Mucosa of gallbladder (tissue), 1 donor: ENCODE measurements around the gene FOXC2. TPM values are rescaled to one million over a fixed set of nuclear protein-coding genes. Genes with fewer than 3 reads are reported as not detected.

Experiments used
- DNase-seq: peaks from one replicate; pipeline ENCODE4 v3.0.0-alpha.2; 2020; ENCODE audit warnings: low spot score
- total RNA-seq: library from RNA; stranded (reverse); gene quantifications from one replicate; pipeline ENCODE4 v1.2.1, GENCODE V29; 2021
- donor health status: DM: no; HTN: no; CAD: no.

Gene FOXC2
- total RNA-seq, 1 donor from 2014 or later, result 0.92 TPM

DNA sequence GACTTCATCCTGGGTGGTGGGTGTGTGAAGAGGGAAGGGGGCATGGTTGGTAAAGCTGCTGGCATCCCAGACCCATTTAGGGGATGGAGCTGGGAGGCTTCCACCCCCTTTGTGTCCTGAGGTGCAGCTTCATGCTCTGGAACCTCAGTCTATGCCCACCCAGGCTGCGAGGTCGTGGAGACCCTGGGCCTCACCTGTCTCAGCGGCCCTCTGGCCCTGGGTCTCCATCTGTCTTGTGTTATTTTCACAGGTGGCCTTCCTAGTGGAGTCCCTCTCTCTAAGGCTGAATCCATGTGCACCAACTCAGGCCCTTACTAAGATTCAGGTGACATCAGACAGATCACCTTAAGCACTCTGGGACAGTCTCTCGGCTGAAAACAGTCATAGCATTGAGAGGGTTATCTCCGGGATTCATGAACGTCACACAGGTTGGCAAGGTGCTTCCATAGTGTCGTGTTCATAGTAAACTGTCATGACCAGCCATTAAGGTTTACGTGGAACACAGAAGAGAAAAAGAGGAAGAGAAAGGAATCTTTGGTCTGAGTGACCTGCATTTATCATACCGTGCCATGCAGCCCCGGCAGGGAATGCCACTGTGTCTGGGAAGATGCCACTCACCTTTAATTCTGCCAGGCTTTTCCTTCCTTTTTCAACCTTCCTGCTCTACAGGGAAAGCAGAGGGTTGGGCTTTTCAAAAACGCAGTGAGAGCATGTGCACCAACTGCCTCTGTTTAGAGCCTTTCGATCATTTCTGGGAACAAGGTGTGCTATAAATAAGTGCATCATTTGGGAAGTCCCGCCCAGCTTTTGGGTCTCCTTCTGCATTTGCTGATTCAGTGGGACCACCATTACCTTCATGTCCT, 7.2 kb downstream of the FOXC2 start:
- no peak for DNase-seq

DNA sequence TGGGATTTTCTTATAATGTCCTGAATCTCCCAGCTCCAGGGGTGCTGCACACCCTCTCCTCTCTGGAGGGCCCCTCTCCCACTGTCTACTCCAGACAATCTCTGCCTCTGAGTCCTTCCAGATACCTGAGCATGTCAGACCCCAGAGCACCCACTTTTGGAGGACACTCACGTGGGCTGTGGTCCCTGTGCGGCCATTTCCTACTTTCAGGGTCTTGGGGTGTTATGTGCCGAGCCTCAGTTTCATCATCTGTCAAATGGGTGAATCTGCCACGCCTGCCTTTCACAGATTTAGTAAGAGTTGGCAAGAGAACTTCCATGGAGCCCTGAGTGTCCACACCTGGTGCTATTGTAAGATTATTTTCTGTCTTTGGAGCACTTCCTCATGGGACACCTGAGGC, 8.0 kb downstream of the FOXC2 start:
- DNase-seq, result no peak

DNA sequence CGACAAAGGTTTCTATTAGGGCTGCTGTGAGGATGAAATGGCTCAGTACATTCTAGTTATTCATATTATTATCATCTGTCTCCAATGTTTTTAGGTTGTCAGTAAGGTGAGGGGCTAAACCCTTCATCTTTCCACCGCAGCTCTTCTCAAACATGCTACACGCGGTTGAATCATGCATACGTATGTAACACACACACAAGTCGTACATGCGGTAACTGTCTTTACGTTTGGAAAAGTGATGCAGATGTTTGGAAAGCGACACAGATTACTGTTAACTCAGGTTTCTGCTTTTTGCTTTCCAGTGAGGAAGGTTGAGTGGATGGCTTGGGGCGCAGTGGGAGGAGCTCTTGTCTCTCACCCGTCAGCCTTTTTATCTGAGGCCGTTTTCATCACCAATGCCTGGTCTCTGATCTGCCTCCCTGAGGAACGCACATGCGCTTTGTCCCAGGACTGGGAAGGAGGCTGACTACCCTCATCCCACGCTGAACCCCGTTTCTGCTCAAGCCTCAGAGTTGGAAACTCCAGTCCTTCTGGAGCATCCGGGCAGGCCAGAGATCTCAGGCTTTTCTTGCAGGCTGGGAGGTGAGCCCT, 8.6 kb downstream of the FOXC2 start:
- no peak for DNase-seq

DNA sequence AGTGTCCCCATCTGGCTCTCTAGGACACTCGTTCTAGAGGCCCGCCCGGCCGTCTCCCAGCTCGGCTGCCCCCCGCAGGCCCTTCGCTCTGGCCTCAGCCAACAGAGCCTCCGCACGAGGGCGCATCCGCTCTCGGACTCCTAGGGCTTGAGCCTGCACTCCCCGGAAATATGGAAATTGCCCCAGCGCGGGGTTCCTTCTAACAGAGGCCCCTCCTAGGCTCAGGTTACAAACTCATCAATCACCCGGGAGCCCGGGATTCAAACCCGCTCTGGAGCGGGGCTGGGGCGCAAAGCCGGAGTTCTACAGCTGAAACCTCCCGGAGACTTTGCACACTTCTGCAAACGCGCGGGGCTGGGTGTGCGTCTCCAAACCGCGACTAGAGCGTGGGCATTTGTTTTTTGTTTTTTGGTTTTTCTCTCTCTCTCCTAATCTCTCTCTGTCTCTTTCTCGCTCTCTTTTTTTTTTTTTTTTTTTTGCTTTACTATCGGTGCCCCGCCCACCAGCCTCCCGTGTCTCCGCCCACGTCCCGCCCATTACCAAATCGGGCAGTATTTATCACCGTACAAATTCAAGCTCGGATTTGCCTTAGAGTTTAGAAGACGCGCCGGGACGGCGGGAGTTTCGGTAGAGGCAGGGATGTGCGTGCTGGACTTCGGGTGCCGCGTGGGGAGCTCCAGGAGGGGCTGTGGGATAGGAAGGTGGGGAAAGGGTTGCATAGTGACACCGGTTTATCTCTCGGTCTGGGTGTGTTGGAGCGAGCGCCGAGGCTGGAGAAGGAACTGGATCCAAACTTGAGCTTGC, 9.3 kb downstream of the FOXC2 start:
- DNase-seq, result peak; percentile 85

DNA sequence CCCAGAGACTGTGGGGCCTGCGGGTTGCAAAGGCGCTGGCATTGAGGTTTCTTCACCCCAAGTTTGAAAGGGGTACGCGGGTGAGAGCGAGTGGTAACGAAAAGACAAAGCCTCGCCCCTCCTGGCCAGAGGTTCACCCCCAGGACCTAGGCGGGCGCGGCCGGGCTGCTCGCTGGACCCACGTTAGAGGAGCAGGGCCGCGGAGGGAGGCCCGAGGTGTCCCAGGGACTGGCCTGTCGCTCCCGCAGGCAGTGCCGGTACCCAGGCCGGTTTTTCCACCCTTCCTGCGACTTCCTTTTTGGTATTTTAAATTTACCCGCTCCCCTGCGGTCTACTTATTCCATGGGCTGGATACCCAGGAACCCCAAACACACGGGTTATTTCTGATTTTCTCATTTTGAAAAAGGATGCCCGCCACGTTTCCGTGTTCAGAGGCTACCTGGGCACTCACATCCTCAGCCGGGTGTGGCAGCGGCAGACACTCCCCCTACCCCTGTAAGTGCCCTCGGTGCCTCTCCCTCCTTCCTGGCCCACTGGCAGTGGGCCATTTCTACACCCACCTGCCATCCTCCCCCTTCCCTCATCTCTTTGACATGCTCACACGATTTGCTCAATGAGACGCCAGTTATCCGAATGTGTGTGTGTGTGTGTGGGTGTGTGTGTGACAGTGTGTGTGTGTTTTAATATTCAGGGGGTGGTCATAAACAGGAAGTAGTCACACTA, 10.1 kb downstream of the FOXC2 start:
- DNase-seq, result no peak

DNA sequence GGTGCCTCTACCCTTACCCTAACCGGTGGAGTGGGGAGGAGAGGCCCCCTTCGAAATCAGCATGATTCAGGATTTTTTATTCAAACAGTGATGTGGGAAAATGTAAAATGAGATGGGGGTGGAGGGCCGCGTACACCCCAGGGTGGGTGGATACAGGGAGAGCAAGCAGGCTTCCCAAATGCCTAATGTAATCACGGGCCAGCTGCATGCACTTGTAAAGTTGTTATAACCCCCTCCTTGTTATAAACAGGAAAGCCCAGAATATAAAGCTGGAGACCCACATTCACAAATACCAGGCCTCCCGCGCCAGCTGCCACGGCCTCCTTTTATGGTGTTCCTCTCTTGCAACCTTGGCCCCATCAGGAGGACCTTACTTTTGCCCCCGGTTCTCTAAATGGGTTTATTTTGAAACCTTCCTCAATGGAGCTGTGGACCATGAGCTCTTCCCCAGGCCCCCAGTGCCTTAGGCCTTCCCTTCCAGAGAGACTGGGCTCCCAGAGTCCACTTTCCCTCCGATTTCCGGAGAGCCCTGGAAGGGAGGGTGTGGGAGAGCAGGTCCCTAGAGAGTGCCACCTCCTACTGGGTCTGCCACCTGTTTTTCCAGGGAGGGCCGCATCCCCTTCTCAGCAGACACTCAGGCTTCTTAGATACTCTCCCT, 10.8 kb downstream of the FOXC2 start:
- no peak for DNase-seq

DNA sequence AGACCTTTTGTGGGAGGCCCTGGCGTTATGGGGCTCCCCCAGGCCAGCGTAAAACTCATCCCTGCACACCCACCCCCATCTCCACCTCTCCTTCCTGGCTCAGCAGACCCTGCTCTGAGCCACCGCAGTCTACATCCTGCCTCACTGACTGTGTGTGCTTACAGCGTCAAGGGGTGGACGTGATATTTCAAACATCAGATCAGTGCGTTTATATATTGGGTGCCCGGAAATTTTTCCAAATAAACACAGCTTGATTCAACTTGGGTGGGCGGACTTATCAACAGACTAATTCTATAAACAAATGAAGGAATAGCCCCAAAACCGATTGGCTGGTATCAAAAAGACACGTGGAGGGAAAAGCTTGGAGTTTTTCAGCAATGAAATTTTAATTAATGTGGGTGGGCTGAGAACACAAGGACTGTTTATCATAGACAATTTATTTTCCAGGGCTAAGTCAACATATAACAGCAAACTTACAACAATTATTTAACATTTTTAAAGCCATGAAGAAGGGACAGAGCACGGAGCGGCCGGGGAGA, 11.5 kb downstream of the FOXC2 start, which contains the start of gene FOXL1:
Gene FOXL1, plus strand, starts transcription at position 489 of the 539 bp plus-strand sequence. CDS start 175 bp downstream, outside the sequence.
- peak; percentile 47 for DNase-seq

DNA sequence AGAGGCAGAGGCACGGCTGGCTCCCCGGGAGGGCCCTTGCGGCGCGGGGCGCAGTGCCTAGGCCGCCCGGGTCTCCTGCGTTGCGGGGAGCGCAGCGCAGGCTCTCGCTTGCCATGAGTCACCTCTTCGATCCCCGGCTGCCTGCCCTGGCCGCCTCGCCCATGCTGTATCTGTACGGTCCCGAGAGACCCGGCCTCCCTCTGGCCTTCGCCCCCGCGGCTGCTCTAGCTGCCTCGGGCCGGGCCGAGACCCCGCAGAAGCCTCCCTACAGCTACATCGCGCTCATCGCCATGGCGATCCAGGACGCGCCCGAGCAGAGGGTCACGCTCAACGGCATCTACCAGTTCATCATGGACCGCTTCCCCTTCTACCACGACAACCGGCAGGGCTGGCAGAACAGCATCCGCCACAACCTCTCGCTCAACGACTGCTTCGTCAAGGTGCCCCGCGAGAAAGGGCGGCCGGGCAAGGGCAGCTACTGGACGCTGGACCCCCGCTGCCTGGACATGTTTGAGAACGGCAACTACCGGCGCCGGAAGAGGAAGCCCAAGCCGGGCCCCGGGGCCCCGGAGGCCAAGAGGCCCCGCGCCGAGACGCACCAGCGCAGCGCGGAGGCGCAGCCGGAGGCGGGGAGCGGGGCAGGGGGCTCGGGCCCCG, 12.1 kb downstream of the FOXC2 start:
- DNase-seq, result peak; percentile 46

DNA sequence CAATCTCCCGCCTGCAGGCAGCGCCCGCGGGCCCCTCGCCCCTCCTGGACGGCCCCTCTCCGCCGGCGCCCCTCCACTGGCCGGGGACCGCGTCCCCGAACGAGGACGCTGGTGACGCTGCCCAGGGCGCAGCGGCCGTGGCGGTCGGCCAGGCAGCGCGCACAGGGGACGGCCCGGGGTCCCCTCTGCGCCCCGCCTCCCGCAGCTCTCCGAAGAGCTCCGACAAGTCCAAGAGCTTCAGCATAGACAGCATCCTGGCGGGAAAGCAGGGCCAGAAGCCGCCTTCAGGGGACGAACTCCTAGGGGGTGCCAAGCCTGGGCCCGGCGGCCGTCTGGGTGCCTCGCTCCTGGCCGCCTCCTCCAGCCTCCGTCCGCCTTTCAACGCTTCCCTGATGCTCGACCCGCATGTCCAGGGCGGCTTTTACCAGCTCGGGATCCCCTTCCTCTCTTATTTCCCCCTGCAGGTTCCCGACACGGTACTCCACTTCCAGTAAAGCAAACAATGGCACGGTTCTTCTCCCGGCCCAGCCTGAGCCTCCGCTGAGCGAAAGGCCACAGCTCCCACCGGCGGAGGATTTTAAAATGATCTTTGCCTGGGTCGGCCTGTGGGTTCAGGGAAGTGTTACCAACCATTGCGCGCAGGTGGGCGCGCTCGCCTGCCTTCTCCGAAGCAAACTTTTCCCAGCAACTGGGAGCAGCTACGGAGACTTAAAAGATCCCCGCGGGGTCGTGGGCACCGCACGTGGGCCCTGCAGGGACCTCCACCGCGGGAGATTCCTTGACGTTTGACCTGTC, 12.8 kb downstream of the FOXC2 start:
- no peak for DNase-seq

DNA sequence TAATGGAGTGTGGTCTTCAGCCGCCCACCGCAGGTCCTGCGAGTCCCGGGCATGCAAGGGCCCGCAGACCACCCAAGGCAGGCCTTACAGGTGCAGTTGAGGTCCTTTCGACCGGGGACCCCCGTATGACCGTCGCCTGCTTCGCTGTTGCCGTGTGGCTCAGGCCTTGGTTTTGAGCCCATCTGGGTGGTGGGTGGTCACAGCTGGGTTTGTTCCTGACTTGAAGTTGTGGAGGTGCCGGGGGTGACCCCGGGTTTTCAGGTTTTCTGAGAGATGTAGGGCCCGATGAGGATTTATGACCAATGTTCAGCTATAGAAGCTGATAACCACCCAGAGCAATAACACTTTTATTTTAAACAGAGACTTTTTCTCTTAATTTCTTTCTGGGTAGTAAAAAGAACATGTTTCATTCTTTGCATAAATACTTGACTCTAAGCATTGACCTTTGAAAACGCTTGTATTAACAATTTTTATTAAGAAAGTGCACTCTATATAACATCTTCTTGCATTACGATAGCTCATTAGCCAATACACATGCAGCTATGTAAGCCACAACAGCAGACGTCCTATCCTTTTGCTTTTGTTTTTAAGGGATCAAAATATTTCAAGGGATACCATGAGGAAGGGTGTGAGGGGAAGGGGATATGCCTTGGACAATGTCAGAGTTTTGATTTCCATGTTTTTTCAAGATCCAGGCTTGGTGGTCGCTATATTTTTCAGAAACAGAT, 13.6 kb downstream of the FOXC2 start:
- no peak for DNase-seq

DNA sequence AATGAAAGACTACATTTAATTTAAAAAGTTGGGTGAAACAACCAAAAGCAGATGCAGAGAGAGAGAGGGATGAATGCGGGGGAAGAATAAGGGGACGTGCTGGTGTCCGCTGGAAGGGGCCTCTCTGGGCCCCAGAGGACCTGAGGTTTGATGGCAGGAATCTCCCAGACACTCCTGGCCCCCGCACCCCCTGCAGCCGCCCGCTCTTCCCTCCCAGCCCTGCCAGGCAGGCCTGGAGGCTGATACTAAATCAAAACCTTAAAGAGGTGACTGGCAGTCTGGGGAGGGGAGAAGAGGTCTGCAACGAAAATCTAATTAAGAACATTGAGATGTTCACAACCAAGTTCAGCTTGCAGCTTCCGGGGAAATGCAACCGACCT, 14.2 kb downstream of the FOXC2 start:
- DNase-seq, result no peak

DNA sequence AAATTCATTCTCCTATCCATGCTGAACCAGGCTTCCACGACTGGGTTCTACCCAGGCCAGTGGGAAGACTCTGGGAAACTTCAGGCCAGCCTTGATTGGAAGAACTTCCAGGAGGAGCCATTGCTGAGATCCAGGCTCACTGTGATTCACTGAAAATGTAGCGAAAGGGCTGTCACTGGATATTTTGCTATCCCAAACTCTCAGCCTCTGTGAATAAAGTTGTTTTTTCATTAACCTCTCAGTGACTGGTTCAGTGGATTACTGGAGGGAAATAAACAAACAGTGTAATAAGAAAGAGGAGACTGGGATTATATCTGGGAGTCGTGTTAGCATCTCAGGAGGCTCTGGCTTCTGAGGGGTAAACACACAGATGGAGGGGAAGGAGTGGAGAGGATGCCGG, 14.8 kb downstream of the FOXC2 start:
- no peak for DNase-seq

DNA sequence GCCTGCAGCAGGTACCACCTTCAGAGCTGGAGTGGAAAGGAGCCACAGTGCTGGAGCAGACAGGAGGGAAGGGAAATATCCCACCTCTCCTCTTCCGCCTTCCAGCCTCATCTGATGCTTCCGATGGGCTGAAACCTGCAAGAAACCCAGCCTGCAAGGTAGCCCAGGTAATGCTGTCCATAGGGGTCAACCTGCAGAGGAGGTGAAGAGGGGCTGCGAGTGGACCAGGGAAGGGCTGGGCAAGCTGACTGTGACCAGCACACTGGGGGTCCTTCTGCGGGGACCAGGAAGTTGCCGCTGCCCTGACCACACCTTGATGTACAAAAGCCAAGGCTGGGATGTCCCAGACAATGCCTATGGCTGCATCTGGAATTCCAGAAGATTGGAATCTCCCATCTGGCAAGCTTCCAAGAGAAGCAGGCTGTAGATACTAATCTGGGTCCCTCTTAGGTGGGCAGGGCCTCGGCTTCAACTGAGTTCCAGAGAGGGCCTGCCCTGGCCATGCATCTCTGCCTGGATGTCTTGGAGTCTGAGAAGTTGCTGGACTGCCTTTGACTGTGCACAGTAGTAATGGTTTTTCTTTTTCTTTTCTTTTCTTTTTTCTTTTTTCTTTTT, 17.5 kb downstream of the FOXC2 start:
- DNase-seq, result no peak

DNA sequence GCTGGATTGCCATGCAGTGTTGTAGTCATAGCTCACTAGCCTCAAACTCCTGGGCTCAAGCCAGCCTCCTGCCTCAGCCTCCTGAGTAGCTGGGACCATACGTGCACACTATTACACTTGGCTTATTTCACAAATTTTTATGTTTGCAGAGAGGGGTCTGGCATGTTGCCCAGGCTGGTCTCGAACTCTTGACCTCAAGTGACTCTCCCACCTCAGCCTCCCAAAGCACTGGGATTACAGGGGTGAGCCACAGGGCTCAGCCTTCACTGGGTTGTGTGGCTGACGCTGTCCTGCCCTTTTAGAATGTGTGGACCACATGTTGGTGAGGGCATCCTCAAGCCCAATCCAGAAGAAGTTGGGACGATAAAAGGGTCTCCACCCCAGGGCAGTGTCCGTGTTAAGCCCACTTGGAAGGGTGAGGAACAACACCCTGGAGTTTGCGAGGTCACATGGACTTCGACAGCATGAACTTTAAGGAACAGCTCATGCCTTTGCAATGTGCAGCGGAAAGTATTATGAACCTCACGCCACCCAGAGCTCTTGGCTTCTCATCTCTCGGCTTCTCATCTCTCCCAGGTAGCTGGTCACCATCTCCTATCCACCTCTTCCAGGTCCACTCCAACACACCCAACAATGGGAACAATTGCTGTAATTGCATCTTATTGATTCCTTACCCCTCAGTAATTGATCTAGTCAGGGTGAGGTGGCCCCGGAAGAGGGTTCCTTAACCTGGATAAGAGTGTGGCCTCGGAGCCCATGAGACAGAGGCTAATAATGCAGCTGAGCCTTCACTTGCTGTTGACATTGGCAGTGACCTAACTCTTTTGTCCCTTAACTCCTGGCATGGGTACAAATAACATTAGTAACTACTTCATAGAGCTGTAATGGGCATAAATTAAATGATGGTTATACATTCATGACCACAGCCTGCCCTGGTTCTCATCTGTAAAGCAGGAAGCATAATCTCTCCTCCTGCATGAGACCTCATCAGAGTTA, 18.4 kb downstream of the FOXC2 start:
- DNase-seq, result peak; percentile 66

DNA sequence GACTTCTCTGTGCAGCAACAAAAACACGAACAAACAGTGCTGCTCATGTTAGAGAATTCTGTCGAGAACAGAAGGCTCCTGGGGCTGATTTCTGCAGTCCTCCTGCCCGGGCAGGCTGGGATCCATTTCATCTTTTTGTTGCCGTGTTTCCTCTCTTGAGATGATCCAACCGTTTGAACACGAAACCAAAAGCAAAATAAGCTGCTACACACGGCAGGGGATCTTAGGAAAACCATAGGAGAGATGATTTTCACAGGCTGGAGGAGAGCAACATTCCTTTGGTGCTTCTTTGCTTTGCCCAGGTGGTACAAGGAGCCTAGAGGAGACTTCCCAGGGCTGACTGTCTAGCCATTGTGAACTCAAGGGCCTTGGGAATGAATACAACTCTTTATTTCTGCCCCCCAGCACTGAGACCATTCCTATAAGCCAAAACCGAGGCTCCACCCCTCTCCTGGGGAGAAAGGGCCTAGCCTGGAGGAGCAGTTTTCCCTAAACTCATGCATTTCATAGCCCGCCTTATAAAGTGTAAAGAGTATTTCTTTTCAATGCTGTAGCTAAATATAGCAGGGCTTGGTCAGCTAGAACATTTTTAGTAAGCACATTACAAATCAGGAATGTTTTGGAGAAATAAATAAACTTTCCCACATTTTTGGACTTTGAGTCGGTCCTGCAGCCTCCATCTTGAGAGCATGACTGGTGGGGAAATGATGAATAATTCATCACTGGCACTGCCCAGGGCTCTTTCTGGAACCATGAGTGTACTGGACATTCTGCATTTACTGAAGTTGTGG, 19.4 kb downstream of the FOXC2 start:
- DNase-seq, result no peak

DNA sequence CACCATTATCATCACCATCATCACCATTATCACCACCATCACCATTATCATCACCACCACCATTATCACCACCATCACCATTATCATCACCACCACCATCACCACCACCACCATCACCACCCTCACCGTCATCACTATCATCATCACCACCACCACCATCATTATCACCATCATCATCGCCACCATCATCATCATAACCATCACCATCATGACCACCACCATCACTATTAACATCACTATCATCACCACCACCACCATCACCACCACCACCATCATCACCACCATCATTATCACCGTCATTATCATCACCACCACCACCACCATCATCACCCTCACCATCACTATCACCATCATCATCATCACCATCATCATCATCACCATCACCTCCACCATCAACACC, 20.9 kb downstream of the FOXC2 start:
- no peak for DNase-seq
